ENCODE measurements around the gene RNF144A.

GRCh38 chr2:7015007-7015950, 98.1 kb downstream of the RNF144A start:
- TF ChIP-seq CTCF (IDR thresholded peaks at IDR 0.05) = no peak
- no peak for TF ChIP-seq EP300 (IDR thresholded peaks at IDR 0.05)
- no peak for TF ChIP-seq POLR2A (IDR thresholded peaks at IDR 0.05)

All from suprapubic skin (tissue), 3 donors.